Measurements from ENCODE around the gene PEF1. TPM values are rescaled to one million over a fixed set of nuclear protein-coding genes. Genes with fewer than 3 reads are reported as not detected.

Gene PEF1
- total RNA-seq, 4 donors from 2014 or later = 48.4 to 72.1 (median 61.9) TPM

- DNase-seq = no peak
- intact Hi-C loops (cut with DNase I; ENCODE audit: low total_unique reads) = no loop called here
- H3K4me1 ChIP-seq = no peaks in the 10 kb centered on the region
Observed at GRCh38 chr1:31615414-31615813, 29.3 kb downstream of the PEF1 start.

GRCh38 chr1:31614414-31615005 is 30.2 kb downstream of the PEF1 start:
- intact Hi-C loops (cut with DNase I; ENCODE audit: low total_unique reads) = no loop called here
- Histone ChIP-seq H3K27ac (no peak overlapping the region), H3K9me3 (no peaks in the 10 kb centered on the region), H3K36me3 (no peaks in the 10 kb centered on the region), H3K4me1 (no peaks in the 10 kb centered on the region), H3K4me3 (no peak overlapping the region), H3K27me3 (no peaks in the 10 kb centered on the region)
- DNase-seq = no peak
- no peak for TF ChIP-seq POLR2A (IDR thresholded peaks at IDR 0.05)
- TF ChIP-seq CTCF (IDR thresholded peaks at IDR 0.05) = no peak

More at GRCh38 chr1:31615414-31615813, 29.3 kb downstream of the PEF1 start:
- no peak overlapping the region for H3K27ac ChIP-seq
- H3K27me3 ChIP-seq = no peaks in the 10 kb centered on the region
- TF ChIP-seq POLR2A (IDR thresholded peaks at IDR 0.05) (no peak), CTCF (IDR thresholded peaks at IDR 0.05) (no peak)
- H3K9me3 ChIP-seq = no peaks in the 10 kb centered on the region
- H3K36me3 ChIP-seq = no peaks in the 10 kb centered on the region
- no peak overlapping the region for H3K4me3 ChIP-seq

GRCh38 chr1:31609514-31610118 is 35.1 kb downstream of the PEF1 start:
- Histone ChIP-seq H3K4me1 (no peaks in the 10 kb centered on the region), H3K27me3 (no peaks in the 10 kb centered on the region), H3K36me3 (no peaks in the 10 kb centered on the region), H3K9me3 (no peaks in the 10 kb centered on the region), H3K4me3 (no peak overlapping the region), H3K27ac (peak overlapping the region in 1 of 2 donors; percentile 55)
- intact Hi-C loops (cut with DNase I; ENCODE audit: low total_unique reads) = no loop called here
- DNase-seq = no peak
- TF ChIP-seq POLR2A (IDR thresholded peaks at IDR 0.05) = no peak
- no peak for TF ChIP-seq CTCF (IDR thresholded peaks at IDR 0.05)

- no peak overlapping the region for H3K27ac ChIP-seq
- TF ChIP-seq CTCF (IDR thresholded peaks at IDR 0.05) = no peak
- no peak for TF ChIP-seq POLR2A (IDR thresholded peaks at IDR 0.05)
- no peak overlapping the region for H3K4me3 ChIP-seq
- no peaks in the 10 kb centered on the region for H3K36me3 ChIP-seq
- no peaks in the 10 kb centered on the region for H3K4me1 ChIP-seq
- H3K9me3 ChIP-seq = no peaks in the 10 kb centered on the region
- H3K27me3 ChIP-seq = no peaks in the 10 kb centered on the region
- DNase-seq = no peak
- intact Hi-C loops (cut with DNase I; ENCODE audit: low total_unique reads) = no loop called here
Observed at GRCh38 chr1:31607360-31607759, 37.3 kb downstream of the PEF1 start.

GRCh38 chr1:31605908-31606427 is 38.7 kb downstream of the PEF1 start:
- no peaks in the 10 kb centered on the region for H3K4me1 ChIP-seq
- no peaks in the 10 kb centered on the region for H3K27me3 ChIP-seq
- H3K4me3 ChIP-seq = no peak overlapping the region
- no peak overlapping the region for H3K27ac ChIP-seq
- intact Hi-C loops (cut with DNase I; ENCODE audit: low total_unique reads) = no loop called here
- H3K9me3 ChIP-seq = no peaks in the 10 kb centered on the region
- DNase-seq = no peak
- no peak for TF ChIP-seq POLR2A (IDR thresholded peaks at IDR 0.05)
- no peaks in the 10 kb centered on the region for H3K36me3 ChIP-seq
